HEK293 (cell line): ENCODE data around the gene ZFHX3.

ENCODE experiments used
- CTCF ChIA-PET: fragments of 350-600 bp; formaldehyde crosslinking; extraction: SDS; loops from one replicate; lab custom pipeline; 2021; ENCODE audit warnings: antibody characterized with exemption; lab: Yijun Ruan, JAX
- POLR2A ChIA-PET: fragments of 300-600 bp; formaldehyde crosslinking; extraction: SDS; loops from one replicate; lab custom pipeline; 2020; ENCODE audit warnings: antibody characterized with exemption, inconsistent platforms; lab: Yijun Ruan, JAX
- H3K27ac ChIP-seq: fragments of 200-500 bp; sonication (Bioruptor generic); 2 replicates; pipeline ENCODE4 v1.5.1; 2014; ENCODE audit warnings: low read depth, low read length, control low read depth, inconsistent platforms; ENCODE audit errors: extremely low read depth
- H3K36me3 ChIP-seq, 2 experiments: fragments of 200-500 bp in 1 of 2; sonication (Bioruptor generic) in 1 of 2; 1 replicate in 1 of 2; 2 replicates in 1 of 2; pipeline ENCODE4 v1.5.1; 2014 to 2017; ENCODE audit warnings: inconsistent platforms in 2 of 2, low read length in 2 of 2; ENCODE audit not compliant: control insufficient read depth in 2 of 2, insufficient read depth in 1 of 2
- H3K4me1 ChIP-seq: fragments of 200-500 bp; sonication (Bioruptor generic); 2 replicates; pipeline ENCODE4 v1.5.1; 2014; ENCODE audit warnings: mild to moderate bottlenecking, low read length, inconsistent platforms; ENCODE audit not compliant: control insufficient read depth, insufficient read depth
- H3K4me3 ChIP-seq: 2 replicates; pipeline ENCODE4 v1.5.1; 2011; ENCODE audit warnings: low read depth, mild to moderate bottlenecking, control low read depth, low read length, moderate library complexity
- H3K9me3 ChIP-seq: fragments of 200-500 bp; sonication (Bioruptor generic); 2 replicates; pipeline ENCODE4 v1.5.1; 2014; ENCODE audit warnings: low read depth, low read length, inconsistent platforms; ENCODE audit not compliant: control insufficient read depth, insufficient read depth
- GFI1B ChIP-seq: fragments of 450-650 bp; formaldehyde crosslinking; IDR thresholded peaks from 2 replicates; pipeline ENCODE4 v1.5.1; 2016; ENCODE audit warnings: missing biosample characterization, missing genetic modification characterization
- HOXA7 ChIP-seq: sonication (generic); formaldehyde crosslinking; IDR thresholded peaks from 2 replicates; pipeline ENCODE4 v1.8.1; 2022; ENCODE audit warnings: missing genetic modification reagents, borderline replicate concordance
- HOXD13 ChIP-seq: sonication (generic); formaldehyde crosslinking; IDR thresholded peaks from 2 replicates; pipeline ENCODE4 v1.8.0; 2022; ENCODE audit warnings: missing genetic modification reagents, borderline replicate concordance
- KLF7 ChIP-seq: fragments of 450-650 bp; formaldehyde crosslinking; IDR thresholded peaks from 2 replicates; pipeline ENCODE4 v1.5.1; 2016; ENCODE audit warnings: missing biosample characterization, missing genetic modification characterization, borderline replicate concordance
- KLF9 ChIP-seq: fragments of 450-650 bp; formaldehyde crosslinking; IDR thresholded peaks from 2 replicates; pipeline ENCODE4 v1.5.1; 2016; ENCODE audit warnings: missing biosample characterization, missing genetic modification characterization, low read depth
- REPIN1 ChIP-seq: fragments of 450-650 bp; formaldehyde crosslinking; IDR thresholded peaks from 2 replicates; pipeline ENCODE4 v1.5.1; 2017; ENCODE audit warnings: missing biosample characterization, missing genetic modification characterization, low read depth
- SETDB1 ChIP-seq: IDR thresholded peaks from one replicate; pipeline ENCODE4 v1.6.1; 2017; ENCODE audit warnings: mild to moderate bottlenecking, low read length, moderate library complexity, mixed read lengths; ENCODE audit not compliant: insufficient read length
- ZBTB7A ChIP-seq: fragments of 450-650 bp; formaldehyde crosslinking; IDR thresholded peaks from 2 replicates; pipeline ENCODE4 v1.5.1; 2016; ENCODE audit warnings: low read depth, missing biosample characterization, missing genetic modification characterization
- ZNF24 ChIP-seq: fragments of 450-650 bp; formaldehyde crosslinking; IDR thresholded peaks from 2 replicates; pipeline ENCODE4 v1.5.1; 2016; ENCODE audit warnings: missing biosample characterization, missing genetic modification characterization
- ZNF266 ChIP-seq: fragments of 450-650 bp; formaldehyde crosslinking; IDR thresholded peaks from 2 replicates; pipeline ENCODE4 v1.5.1; 2016; ENCODE audit warnings: missing biosample characterization, missing genetic modification characterization, low read depth
- ZNF341 ChIP-seq: fragments of 450-650 bp; formaldehyde crosslinking; IDR thresholded peaks from 2 replicates; pipeline ENCODE4; 2016; ENCODE audit warnings: low read depth, missing biosample characterization, missing genetic modification characterization
- ZNF366 ChIP-seq: fragments of 450-650 bp; formaldehyde crosslinking; conservative IDR thresholded peaks from 2 replicates; pipeline ENCODE4 v1.5.1; 2016; ENCODE audit warnings: missing biosample characterization, missing genetic modification characterization
- ZNF416 ChIP-seq: fragments of 450-650 bp; formaldehyde crosslinking; IDR thresholded peaks from 2 replicates; pipeline ENCODE4 v1.5.1; 2016; ENCODE audit warnings: missing biosample characterization, missing genetic modification characterization
- ZNF433 ChIP-seq: fragments of 450-650 bp; formaldehyde crosslinking; IDR thresholded peaks from 2 replicates; pipeline ENCODE4 v1.5.1; 2016; ENCODE audit warnings: missing biosample characterization, missing genetic modification characterization, low read depth
- ZNF529 ChIP-seq: fragments of 450-650 bp; formaldehyde crosslinking; IDR thresholded peaks from 2 replicates; pipeline ENCODE4 v1.5.1; 2017; ENCODE audit warnings: missing genetic modification characterization, missing biosample characterization; ENCODE audit not compliant: insufficient replicate concordance
- ZNF571 ChIP-seq: fragments of 450-650 bp; formaldehyde crosslinking; IDR thresholded peaks from 2 replicates; pipeline ENCODE4 v1.5.0; 2017; ENCODE audit warnings: missing biosample characterization, missing genetic modification characterization
- ZNF585B ChIP-seq: fragments of 450-650 bp; formaldehyde crosslinking; IDR thresholded peaks from 2 replicates; pipeline ENCODE4 v1.5.1; 2016; ENCODE audit warnings: missing biosample characterization, missing genetic modification characterization
- ZNF624 ChIP-seq: fragments of 450-650 bp; formaldehyde crosslinking; IDR thresholded peaks from 2 replicates; pipeline ENCODE4 v1.5.1; 2017; ENCODE audit warnings: missing biosample characterization, missing genetic modification characterization
- ZNF654 ChIP-seq: fragments of 450-650 bp; formaldehyde crosslinking; IDR thresholded peaks from 2 replicates; pipeline ENCODE4 v1.5.1; 2016; ENCODE audit warnings: low read depth, missing biosample characterization, missing genetic modification characterization
- ZNF777 ChIP-seq: fragments of 450-650 bp; formaldehyde crosslinking; IDR thresholded peaks from 2 replicates; pipeline ENCODE4 v1.5.1; 2017; ENCODE audit warnings: missing biosample characterization, missing genetic modification characterization, borderline replicate concordance
- ZNF843 ChIP-seq: fragments of 450-650 bp; formaldehyde crosslinking; IDR thresholded peaks from 2 replicates; pipeline ENCODE4 v1.5.1; 2016; ENCODE audit warnings: missing biosample characterization, missing genetic modification characterization
- TF ChIP-seq, protein P1 (sequence below): fragments of 450-650 bp; formaldehyde crosslinking; IDR thresholded peaks from 2 replicates; pipeline ENCODE4 v1.5.1; 2016; ENCODE audit warnings: missing biosample characterization, missing genetic modification characterization
- TF ChIP-seq, protein P2 (sequence below): fragments of 450-650 bp; formaldehyde crosslinking; IDR thresholded peaks from 2 replicates; pipeline ENCODE4; 2016; ENCODE audit warnings: missing biosample characterization, missing genetic modification characterization
- TF ChIP-seq, protein P3 (sequence below): fragments of 450-650 bp; formaldehyde crosslinking; IDR thresholded peaks from 2 replicates; pipeline ENCODE4 v1.5.1; 2016; ENCODE audit warnings: missing biosample characterization, missing genetic modification characterization
- TF ChIP-seq, protein P4 (sequence below): IDR thresholded peaks from 2 replicates; pipeline ENCODE4 v1.6.1; 2011; ENCODE audit warnings: mild to moderate bottlenecking, low read depth, low read length, borderline replicate concordance

Gene ZFHX3

DNA sequence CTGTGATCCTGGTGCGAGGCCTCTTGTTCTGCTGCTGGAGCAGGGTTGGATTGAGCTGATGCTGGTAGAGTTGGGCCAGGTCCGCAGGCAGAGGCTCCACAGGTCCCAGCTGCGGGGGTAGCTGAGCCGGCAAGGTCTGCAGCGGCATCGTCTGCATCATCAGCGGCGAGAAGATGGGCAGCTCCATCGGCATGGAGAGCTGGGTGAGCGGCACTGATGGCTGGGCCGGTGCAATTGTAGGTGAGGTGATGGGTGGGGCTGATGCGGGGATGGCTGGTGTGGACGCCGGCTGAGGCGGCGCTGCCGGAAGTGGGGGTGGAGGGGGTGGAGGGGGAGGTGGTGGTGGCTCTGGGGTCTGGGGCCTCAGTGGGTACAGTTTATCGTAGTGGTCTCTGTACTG, 251.7 kb downstream of the ZFHX3 start:
- H3K4me3 ChIP-seq = no peak overlapping the region
- TF ChIP-seq KLF7 (tag by site-specific recombination) (no peak), ZNF366 (tag by site-specific recombination) (no peak), KLF9 (no peak), SETDB1 (no peak), ZNF571 (tag by site-specific recombination) (no peak), HOXA7 (CRISPR knock-in tag) (no peak)
- TF ChIP-seq, protein P1, sequence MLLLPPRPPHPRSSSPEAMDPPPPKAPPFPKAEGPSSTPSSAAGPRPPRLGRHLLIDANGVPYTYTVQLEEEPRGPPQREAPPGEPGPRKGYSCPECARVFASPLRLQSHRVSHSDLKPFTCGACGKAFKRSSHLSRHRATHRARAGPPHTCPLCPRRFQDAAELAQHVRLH (tag by site-specific recombination) = no peak
- no peaks in the 10 kb centered on the region for H3K4me1 ChIP-seq
- CTCF ChIA-PET = no interaction called here
- H3K36me3 ChIP-seq = peaks cover 0 to 83% of the 10 kb centered on the region in 2 experiments; a peak in 2 of 3 replicates
- POLR2A ChIA-PET = no interaction called here
- H3K27ac ChIP-seq = no peak overlapping the region
- no peaks in the 10 kb centered on the region for H3K9me3 ChIP-seq

DNA sequence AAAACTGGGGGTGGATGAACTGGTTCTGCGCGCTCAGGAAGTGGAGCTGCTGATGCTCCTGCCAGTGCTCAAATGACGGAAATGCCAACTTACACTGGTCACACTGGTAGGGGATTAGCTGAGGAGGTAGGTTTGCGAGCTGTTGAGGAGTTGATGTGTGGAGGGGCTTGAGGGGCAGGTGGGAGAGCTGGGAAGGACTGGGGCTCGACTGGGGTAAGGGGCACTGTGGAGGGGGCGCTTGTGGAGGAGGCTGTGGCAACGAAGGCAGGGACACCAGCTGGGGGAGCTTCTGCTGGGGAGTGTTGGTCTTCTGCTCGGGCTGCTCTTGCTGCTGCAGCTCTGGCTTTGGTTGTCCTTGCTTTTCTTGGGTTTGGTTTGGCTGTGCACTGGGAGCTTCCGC, 252.9 kb downstream of the ZFHX3 start:
- POLR2A ChIA-PET = no interaction called here
- Histone ChIP-seq H3K9me3 (no peaks in the 10 kb centered on the region), H3K4me1 (no peaks in the 10 kb centered on the region), H3K4me3 (no peak overlapping the region), H3K36me3 (peaks cover 0 to 90% of the 10 kb centered on the region in 2 experiments; a peak in 2 of 3 replicates), H3K27ac (no peak overlapping the region)
- CTCF ChIA-PET = no interaction called here
- TF ChIP-seq ZNF529 (tag by site-specific recombination) (no peak), ZNF624 (tag by site-specific recombination) (no peak), REPIN1 (tag by site-specific recombination) (no peak), ZBTB7A (no peak), ZNF341 (tag by site-specific recombination) (no peak), GFI1B (tag by site-specific recombination) (no peak), ZNF433 (tag by site-specific recombination) (no peak), ZNF585B (no peak), ZNF266 (tag by site-specific recombination) (no peak), HOXD13 (CRISPR knock-in tag) (no peak), ZNF416 (tag by site-specific recombination) (no peak), ZNF24 (tag by site-specific recombination) (no peak), ZNF843 (no peak), ZNF777 (no peak), ZNF654 (no peak)
- TF ChIP-seq, protein P2, sequence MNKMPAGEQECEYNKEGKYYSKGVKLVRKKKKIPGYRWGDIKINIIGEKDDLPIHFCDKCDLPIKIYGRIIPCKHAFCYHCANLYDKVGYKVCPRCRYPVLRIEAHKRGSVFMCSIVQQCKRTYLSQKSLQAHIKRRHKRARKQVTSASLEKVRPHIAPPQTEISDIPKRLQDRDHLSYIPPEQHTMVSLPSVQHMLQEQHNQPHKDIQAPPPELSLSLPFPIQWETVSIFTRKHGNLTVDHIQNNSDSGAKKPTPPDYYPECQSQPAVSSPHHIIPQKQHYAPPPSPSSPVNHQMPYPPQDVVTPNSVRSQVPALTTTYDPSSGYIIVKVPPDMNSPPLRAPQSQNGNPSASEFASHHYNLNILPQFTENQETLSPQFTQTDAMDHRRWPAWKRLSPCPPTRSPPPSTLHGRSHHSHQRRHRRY (tag by site-specific recombination) = no peak
- TF ChIP-seq, protein P3, sequence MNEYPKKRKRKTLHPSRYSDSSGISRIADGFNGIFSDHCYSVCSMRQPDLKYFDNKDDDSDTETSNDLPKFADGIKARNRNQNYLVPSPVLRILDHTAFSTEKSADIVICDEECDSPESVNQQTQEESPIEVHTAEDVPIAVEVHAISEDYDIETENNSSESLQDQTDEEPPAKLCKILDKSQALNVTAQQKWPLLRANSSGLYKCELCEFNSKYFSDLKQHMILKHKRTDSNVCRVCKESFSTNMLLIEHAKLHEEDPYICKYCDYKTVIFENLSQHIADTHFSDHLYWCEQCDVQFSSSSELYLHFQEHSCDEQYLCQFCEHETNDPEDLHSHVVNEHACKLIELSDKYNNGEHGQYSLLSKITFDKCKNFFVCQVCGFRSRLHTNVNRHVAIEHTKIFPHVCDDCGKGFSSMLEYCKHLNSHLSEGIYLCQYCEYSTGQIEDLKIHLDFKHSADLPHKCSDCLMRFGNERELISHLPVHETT = no peak
- TF ChIP-seq, protein P4, sequence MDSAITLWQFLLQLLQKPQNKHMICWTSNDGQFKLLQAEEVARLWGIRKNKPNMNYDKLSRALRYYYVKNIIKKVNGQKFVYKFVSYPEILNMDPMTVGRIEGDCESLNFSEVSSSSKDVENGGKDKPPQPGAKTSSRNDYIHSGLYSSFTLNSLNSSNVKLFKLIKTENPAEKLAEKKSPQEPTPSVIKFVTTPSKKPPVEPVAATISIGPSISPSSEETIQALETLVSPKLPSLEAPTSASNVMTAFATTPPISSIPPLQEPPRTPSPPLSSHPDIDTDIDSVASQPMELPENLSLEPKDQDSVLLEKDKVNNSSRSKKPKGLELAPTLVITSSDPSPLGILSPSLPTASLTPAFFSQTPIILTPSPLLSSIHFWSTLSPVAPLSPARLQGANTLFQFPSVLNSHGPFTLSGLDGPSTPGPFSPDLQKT = no peak
